HFF-Myc (cell line): ENCODE data around the gene HDAC6.
"Not testable (repeated sequence)": the region's sequence is repeated elsewhere in the genome, so short reads cannot be mapped to it uniquely, and the experiment has no call there.

Experiments used
- DNase-seq: peaks from one replicate; pipeline ENCODE4 v3.0.0-alpha.2; 2011; ENCODE audit warnings: low read depth; ENCODE audit errors: extremely low read depth
- H3K4me3 ChIP-seq: replicated peaks from 2 replicates; pipeline ENCODE4 v1.5.1; 2011; ENCODE audit warnings: low read depth, mild to moderate bottlenecking, control low read depth, low read length
- TF ChIP-seq, protein P1 (sequence below): IDR thresholded peaks from 2 replicates; pipeline ENCODE4 v1.5.1; 2012; ENCODE audit warnings: mild to moderate bottlenecking, low read depth, low read length, control low read depth; ENCODE audit errors: missing control alignments

HDAC6 gene

GRCh38 chrX:48813644-48814043, 11.8 kb downstream of the HDAC6 start:
- DNase-seq: no peak
- no peak overlapping the region for H3K4me3 ChIP-seq
- TF ChIP-seq, protein P1, sequence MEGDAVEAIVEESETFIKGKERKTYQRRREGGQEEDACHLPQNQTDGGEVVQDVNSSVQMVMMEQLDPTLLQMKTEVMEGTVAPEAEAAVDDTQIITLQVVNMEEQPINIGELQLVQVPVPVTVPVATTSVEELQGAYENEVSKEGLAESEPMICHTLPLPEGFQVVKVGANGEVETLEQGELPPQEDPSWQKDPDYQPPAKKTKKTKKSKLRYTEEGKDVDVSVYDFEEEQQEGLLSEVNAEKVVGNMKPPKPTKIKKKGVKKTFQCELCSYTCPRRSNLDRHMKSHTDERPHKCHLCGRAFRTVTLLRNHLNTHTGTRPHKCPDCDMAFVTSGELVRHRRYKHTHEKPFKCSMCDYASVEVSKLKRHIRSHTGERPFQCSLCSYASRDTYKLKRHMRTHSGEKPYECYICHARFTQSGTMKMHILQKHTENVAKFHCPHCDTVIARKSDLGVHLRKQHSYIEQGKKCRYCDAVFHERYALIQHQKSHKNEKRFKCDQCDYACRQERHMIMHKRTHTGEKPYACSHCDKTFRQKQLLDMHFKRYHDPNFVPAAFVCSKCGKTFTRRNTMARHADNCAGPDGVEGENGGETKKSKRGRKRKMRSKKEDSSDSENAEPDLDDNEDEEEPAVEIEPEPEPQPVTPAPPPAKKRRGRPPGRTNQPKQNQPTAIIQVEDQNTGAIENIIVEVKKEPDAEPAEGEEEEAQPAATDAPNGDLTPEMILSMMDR: no peak

DNA sequence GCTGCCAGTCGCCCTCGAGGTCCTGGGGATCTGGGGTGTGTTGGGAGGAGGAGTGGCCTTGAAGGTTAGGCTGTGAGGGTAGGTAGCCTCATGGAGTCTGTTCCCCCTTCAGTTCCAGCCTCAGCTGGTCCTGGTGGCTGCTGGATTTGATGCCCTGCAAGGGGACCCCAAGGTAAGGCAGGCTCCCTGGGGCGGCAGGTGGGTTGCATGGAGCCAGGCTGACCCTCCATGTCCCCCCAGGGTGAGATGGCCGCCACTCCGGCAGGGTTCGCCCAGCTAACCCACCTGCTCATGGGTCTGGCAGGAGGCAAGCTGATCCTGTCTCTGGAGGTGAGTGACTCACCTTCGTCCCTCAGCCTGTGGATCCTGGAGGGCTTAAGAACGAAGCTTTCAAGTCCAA, 12.9 kb downstream of the HDAC6 start:
- TF ChIP-seq, protein P1: no peak
- H3K4me3 ChIP-seq: no peak overlapping the region
- no peak for DNase-seq

DNA sequence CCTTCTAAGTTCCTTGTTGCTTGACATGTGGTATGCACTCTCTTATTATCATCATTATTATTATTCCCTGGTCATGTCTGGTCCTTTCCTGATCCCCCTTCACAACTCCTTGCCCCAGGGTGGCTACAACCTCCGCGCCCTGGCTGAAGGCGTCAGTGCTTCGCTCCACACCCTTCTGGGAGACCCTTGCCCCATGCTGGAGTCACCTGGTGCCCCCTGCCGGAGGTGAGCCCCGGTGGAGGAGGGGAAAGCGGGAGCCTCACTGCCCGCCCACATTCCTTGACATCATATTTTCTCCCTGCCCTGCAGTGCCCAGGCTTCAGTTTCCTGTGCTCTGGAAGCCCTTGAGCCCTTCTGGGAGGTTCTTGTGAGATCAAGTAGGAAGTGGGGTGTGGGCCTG, 13.4 kb downstream of the HDAC6 start:
- DNase-seq: no peak
- TF ChIP-seq, protein P1: no peak
- H3K4me3 ChIP-seq: no peak overlapping the region

DNA sequence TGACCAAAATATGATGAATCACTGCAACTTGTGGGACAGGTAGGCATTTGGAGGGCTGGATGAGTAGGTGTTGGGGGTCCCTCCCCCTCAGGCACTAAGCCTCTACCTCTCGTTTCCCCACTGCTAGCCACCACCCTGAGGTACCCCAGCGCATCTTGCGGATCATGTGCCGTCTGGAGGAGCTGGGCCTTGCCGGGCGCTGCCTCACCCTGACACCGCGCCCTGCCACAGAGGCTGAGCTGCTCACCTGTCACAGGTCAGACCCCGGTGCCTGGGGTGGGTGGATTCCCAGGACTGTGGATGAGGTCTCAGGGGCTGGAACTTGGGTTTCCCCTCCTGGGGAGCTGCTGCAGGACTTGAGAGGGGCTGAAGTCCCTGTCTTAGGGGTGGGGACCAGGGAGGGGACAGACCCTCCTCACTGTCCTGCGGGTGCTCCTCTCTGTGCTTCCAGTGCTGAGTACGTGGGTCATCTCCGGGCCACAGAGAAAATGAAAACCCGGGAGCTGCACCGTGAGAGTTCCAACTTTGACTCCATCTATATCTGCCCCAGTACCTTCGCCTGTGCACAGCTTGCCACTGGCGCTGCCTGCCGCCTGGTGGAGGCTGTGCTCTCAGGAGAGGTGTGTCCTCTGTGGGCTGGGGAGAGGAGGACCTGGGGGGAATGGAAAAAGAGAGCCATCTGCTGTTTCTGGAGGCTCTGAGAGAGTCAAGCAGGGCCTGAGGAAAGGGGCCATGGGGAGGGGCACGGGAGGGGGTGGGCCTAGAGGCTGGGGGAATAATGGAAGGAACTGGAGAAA, 14.3 kb downstream of the HDAC6 start:
- no peak overlapping the region for H3K4me3 ChIP-seq

DNA sequence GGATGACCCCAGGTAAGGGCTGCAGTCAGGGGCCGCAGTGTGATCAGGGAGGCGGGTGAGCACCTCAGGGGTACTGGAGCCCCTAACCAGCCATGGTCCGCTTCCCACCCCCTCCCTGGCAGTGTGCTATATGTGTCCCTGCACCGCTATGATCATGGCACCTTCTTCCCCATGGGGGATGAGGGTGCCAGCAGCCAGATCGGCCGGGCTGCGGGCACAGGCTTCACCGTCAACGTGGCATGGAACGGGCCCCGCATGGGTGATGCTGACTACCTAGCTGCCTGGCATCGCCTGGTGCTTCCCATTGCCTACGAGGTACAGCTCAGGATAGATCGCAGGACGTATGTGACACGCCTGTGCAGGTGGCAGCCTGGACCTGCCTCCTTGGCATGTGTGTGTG, 16.2 kb downstream of the HDAC6 start:
- H3K4me3 ChIP-seq: no peak overlapping the region
- TF ChIP-seq, protein P1: no peak
- DNase-seq: no peak

More for the DNA sequence above, 14.3 kb downstream of the HDAC6 start:
- TF ChIP-seq, protein P1: no peak
- no peak for DNase-seq

DNA sequence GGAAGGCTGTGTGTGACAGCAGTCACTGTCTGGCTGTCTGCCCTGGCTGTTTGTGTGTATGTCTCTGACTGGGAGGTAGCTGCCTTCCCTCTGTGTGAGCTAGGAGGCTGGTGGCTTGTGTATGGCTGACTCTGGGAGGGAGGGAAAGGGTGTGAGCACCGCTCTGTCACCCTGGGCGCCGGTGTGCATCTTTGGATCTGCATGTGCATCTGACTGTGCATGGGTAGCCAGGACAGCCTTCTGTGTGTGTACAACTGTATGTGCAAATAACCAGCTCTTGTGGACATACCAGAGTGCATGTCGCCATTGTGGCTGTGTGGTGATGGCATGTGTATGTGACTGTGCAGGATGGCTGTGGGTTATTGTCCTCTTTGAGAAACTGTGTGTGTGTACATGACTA, 17.0 kb downstream of the HDAC6 start:
- TF ChIP-seq, protein P1: no peak
- H3K4me3 ChIP-seq: no peak overlapping the region
- no peak for DNase-seq

- H3K4me3 ChIP-seq, DNase-seq: not testable (repeated sequence)
These were observed 17.5 kb downstream of the HDAC6 start for GRCh38 chrX:48819394-48819793.
